Natural killer cell (primary cell): Measurements from ENCODE around the gene WTAP. TPM values are rescaled to one million over a fixed set of nuclear protein-coding genes. Genes with fewer than 3 reads are reported as not detected.
"Not testable (repeated sequence)": the region's sequence is repeated elsewhere in the genome, so short reads cannot be mapped to it uniquely, and the experiment has no call there.

Experiments
- ATAC-seq, 3 donors: fragments of 150-1000 bp in 2 of 3; fragments of 200-7000 bp in 1 of 3; cut with Tn5 transposase; 1 replicate in 1 of 3; 2 replicates in 2 of 3; pipeline ENCODE4 v1.10.0; 2021; ENCODE audit warnings: mild to moderate bottlenecking in 2 of 3, moderate library complexity in 2 of 3
- DNase-seq, 2 donors: peaks; one replicate each; pipeline versions ENCODE4 v3.0.0 to v3.0.0-alpha.2; 2013 to 2021; ENCODE audit warnings: mixed read lengths in 1 of 2
- H3K27ac ChIP-seq: one replicate; pipeline ENCODE4 v1.5.1; 2013; ENCODE audit warnings: mild to moderate bottlenecking, low read length
- H3K27me3 ChIP-seq: one replicate; pipeline ENCODE4 v1.6.1; 2013; ENCODE audit warnings: low read length; ENCODE audit not compliant: control insufficient read depth, insufficient read depth
- H3K36me3 ChIP-seq: one replicate; pipeline ENCODE4 v1.6.1; 2013; ENCODE audit warnings: low read length; ENCODE audit not compliant: control insufficient read depth, insufficient read depth
- H3K4me1 ChIP-seq: one replicate; pipeline ENCODE4 v1.6.1; 2013; ENCODE audit warnings: low read length; ENCODE audit not compliant: control insufficient read depth, insufficient read depth
- H3K4me3 ChIP-seq: one replicate; pipeline ENCODE4 v1.5.1; 2013; ENCODE audit warnings: low read length
- H3K9me3 ChIP-seq: one replicate; pipeline ENCODE4 v1.6.1; 2013; ENCODE audit warnings: low read length; ENCODE audit not compliant: control insufficient read depth, insufficient read depth
- H3K27ac Mint-ChIP-seq, 2 donors: one replicate each; pipeline ENCODE4 v1.8.0; 2022; ENCODE audit warnings: mild to moderate bottlenecking in 2 of 2, mixed read lengths in 2 of 2, moderate library complexity in 1 of 2
- H3K27me3 Mint-ChIP-seq, 2 donors: one replicate each; pipeline ENCODE4 v1.8.0; 2022; ENCODE audit warnings: low read depth in 2 of 2, mixed read lengths in 2 of 2
- H3K36me3 Mint-ChIP-seq: one replicate; pipeline ENCODE4 v1.8.0; 2022; ENCODE audit warnings: mixed read lengths
- H3K4me1 Mint-ChIP-seq, 2 donors: one replicate each; pipeline ENCODE4 v1.8.0; 2022; ENCODE audit warnings: mixed read lengths in 2 of 2
- H3K4me3 Mint-ChIP-seq: one replicate; pipeline ENCODE4 v1.8.0; 2022; ENCODE audit warnings: mild to moderate bottlenecking, moderate library complexity, mixed read lengths
- H3K9me3 Mint-ChIP-seq, 2 donors: one replicate each; pipeline ENCODE4 v1.8.0; 2022; ENCODE audit warnings: mixed read lengths in 2 of 2
- WGBS: methylation state at CpG from one replicate; pipeline ENCODE4 v1.1.7; 2013; ENCODE audit warnings: missing lambda C conversion rate; ENCODE audit not compliant: insufficient coverage; 5-methylcytosine and 5-hydroxymethylcytosine counted together
- intact Hi-C: fragments of 100-400 bp; cut with micrococcal nuclease; formaldehyde crosslinking; loops from one replicate; pipeline ENCODE4 v1.14.2; 2022
- total RNA-seq, 4 donors: library from RNA; stranded (reverse); fragments of 120-200 nt in 1 of 4; gene quantifications; one replicate each; pipeline versions ENCODE4 v1.2.3 to v1.2.4, GENCODE V29; 2013 to 2022
- TF ChIP-seq, protein P1 (sequence below): fragments of 200-600 bp; IDR thresholded peaks from one replicate; pipeline ENCODE4 v1.8.0; 2022; ENCODE audit warnings: antibody characterized with exemption

WTAP gene
- total RNA-seq, 3 donors from 2014 or later (not counting 1 experiment from before 2014, with no cell fraction given) = 141 to 167 (median 164) TPM

DNA sequence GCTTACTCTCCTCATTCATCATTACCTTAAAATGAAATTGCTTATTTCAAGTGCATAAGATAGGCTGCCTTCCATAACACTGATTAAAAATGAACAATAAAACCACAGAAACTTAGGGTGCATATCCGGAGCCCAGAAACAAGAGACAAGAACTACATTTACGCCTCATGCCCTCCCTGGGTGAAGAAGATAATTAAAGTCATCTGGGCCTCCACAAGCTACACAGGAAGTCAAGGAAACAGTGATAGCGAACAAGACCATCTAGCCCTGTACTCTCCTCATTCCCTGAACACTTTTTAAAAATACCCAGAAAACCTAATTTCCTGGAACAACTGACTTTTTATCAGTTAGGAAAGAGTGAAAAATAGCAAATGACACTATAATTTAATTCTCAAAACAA lies 40.6 kb upstream of the WTAP start:
- Mint-ChIP-seq H3K36me3 (no peaks in the 10 kb centered on the region), H3K27ac (no peak overlapping the region), H3K4me1 (peaks cover 7 to 17% of the 10 kb centered on the region in 2 donors), H3K9me3 (no peaks in the 10 kb centered on the region), H3K4me3 (no peak overlapping the region), H3K27me3 (no peaks in the 10 kb centered on the region)
- Histone ChIP-seq H3K27ac (no peak overlapping the region), H3K27me3 (no peaks in the 10 kb centered on the region), H3K4me3 (no peak overlapping the region), H3K4me1 (peaks cover 1% of the 10 kb centered on the region), H3K9me3 (no peaks in the 10 kb centered on the region), H3K36me3 (peaks cover 35% of the 10 kb centered on the region)
- ATAC-seq (no peak), DNase-seq (no peak)
- intact Hi-C loops = no loop called here
- WGBS = 59% methylated on average over 3 of the region's 3 CpGs
- TF ChIP-seq, protein P1, sequence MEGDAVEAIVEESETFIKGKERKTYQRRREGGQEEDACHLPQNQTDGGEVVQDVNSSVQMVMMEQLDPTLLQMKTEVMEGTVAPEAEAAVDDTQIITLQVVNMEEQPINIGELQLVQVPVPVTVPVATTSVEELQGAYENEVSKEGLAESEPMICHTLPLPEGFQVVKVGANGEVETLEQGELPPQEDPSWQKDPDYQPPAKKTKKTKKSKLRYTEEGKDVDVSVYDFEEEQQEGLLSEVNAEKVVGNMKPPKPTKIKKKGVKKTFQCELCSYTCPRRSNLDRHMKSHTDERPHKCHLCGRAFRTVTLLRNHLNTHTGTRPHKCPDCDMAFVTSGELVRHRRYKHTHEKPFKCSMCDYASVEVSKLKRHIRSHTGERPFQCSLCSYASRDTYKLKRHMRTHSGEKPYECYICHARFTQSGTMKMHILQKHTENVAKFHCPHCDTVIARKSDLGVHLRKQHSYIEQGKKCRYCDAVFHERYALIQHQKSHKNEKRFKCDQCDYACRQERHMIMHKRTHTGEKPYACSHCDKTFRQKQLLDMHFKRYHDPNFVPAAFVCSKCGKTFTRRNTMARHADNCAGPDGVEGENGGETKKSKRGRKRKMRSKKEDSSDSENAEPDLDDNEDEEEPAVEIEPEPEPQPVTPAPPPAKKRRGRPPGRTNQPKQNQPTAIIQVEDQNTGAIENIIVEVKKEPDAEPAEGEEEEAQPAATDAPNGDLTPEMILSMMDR = no peak

DNA sequence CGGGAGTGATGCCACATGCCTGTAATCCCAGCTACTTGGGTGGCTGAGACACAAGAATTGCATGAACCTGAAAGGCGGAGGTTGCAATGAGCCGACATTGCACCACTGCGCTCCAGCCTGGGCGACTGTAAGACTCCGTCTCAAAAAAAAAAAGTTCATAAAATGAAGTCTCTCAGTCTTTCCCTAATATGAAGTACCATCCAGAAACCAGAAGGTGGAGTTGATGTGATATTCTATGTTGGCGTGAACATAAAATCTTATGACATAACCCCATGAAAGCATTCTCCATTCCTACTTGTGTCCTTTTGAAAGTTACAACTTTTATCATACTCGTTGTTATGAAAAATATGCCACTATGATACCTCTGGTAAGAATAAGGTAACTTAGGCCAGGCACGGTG lies 40.0 kb upstream of the WTAP start:
- 96% methylated on average over 7 of the region's 9 CpGs for WGBS
- Histone ChIP-seq H3K36me3 (peaks cover 31% of the 10 kb centered on the region), H3K27me3 (no peaks in the 10 kb centered on the region), H3K4me1 (peaks cover 8% of the 10 kb centered on the region), H3K9me3 (no peaks in the 10 kb centered on the region), H3K4me3 (no peak overlapping the region), H3K27ac (no peak overlapping the region)
- H3K4me1 Mint-ChIP-seq = peaks cover 13 to 23% of the 10 kb centered on the region in 2 donors
- no peaks in the 10 kb centered on the region for H3K27me3 Mint-ChIP-seq
- H3K27ac Mint-ChIP-seq = no peak overlapping the region
- no peak for ATAC-seq
- no peaks in the 10 kb centered on the region for H3K9me3 Mint-ChIP-seq
- intact Hi-C loops = no loop called here
- TF ChIP-seq, protein P1 = no peak
- no peak for DNase-seq
- H3K4me3 Mint-ChIP-seq = no peak overlapping the region
- no peaks in the 10 kb centered on the region for H3K36me3 Mint-ChIP-seq

DNA sequence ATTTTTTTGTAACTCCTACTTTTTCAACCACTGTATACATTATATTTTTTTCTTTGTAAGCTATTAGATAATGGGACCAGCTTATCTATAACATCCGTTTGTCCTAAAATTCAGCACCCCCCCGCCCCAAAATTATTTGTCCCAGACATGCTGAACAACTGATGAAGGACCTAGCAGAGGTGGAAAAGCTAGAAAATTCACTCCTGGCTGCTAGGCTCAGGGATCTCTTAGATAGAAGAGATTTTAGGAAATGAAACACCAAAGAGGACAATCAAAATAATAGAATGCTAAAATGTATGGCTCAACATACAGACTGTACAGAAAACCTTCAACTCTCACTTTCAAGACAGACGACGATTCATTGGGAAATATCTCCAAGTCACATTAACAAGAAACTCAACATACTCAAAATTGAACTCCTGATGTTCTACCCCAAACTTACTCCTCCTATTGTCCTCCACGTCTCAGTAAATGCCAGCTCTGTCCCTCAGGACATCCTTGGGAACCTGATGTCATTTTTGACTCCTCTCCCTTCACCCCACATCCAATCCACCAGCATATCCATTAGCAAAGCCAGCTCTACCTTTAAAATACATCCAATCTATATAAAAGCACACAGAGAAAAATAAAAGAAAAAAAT lies 38.9 kb upstream of the WTAP start:
- Histone ChIP-seq H3K4me3 (no peak overlapping the region), H3K27me3 (no peaks in the 10 kb centered on the region), H3K36me3 (peaks cover 30% of the 10 kb centered on the region), H3K27ac (no peak overlapping the region), H3K4me1 (peaks cover 11% of the 10 kb centered on the region), H3K9me3 (no peaks in the 10 kb centered on the region)
- Mint-ChIP-seq H3K9me3 (no peaks in the 10 kb centered on the region), H3K27me3 (no peaks in the 10 kb centered on the region), H3K4me3 (no peak overlapping the region), H3K27ac (no peak overlapping the region), H3K36me3 (no peaks in the 10 kb centered on the region), H3K4me1 (peaks cover 15 to 25% of the 10 kb centered on the region in 2 donors)
- DNase-seq (no peak), ATAC-seq (no peak)
- TF ChIP-seq, protein P1 = no peak
- intact Hi-C loops = no loop called here
- WGBS = 88% methylated on average over 5 of the region's 5 CpGs

DNA sequence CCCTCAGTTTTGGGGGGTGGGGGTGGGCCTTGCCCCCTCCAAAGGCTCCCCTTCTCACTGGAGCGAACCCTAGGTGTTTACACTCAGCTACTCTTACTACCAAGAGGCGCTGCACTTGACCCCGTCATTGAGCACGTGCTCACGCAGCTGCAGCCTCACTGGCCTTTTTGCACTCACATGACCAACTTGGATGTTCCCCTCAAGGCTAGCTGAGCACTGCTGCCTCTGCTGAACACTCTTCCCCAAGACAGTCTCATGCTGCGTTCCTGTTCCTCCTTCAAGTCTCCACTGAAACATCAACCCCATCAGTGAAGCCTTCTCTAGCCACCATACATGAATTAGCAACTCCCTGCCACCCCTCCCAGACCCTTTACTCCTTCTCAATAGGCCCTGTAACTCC lies 38.3 kb upstream of the WTAP start:
- peaks cover 17% of the 10 kb centered on the region for H3K4me1 ChIP-seq
- H3K4me3 ChIP-seq = no peak overlapping the region
- Mint-ChIP-seq H3K9me3 (no peaks in the 10 kb centered on the region), H3K27me3 (no peaks in the 10 kb centered on the region), H3K27ac (no peak overlapping the region), H3K4me3 (no peak overlapping the region), H3K36me3 (no peaks in the 10 kb centered on the region), H3K4me1 (peaks cover 20 to 31% of the 10 kb centered on the region in 2 donors)
- intact Hi-C loops = no loop called here
- ATAC-seq (no peak), DNase-seq (no peak)
- no peaks in the 10 kb centered on the region for H3K9me3 ChIP-seq
- TF ChIP-seq, protein P1 = no peak
- H3K36me3 ChIP-seq = peaks cover 24% of the 10 kb centered on the region
- H3K27ac ChIP-seq = no peak overlapping the region
- WGBS = 80% methylated on average over 6 of the region's 6 CpGs
- no peaks in the 10 kb centered on the region for H3K27me3 ChIP-seq

DNA sequence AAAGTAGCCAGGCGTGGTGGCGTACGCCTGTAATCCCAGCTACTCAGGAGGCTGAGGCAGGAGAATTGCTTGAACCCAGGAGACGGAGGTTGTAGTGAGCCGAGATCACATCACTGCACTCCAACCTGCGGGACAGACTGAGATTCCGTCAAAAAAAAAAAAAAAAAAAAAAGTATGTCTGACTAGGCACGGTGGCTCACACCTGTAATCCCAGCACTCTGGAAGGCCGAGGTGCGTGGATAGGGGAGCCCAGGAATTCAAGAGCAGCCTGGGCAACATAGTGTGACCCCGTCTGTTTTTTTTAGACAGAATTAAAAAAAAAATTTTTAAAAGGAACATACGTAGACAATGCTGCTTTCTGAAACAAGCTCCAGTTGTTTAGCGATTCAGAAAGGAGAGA lies 37.2 kb upstream of the WTAP start:
- H3K9me3 ChIP-seq, H3K4me3 ChIP-seq, H3K27ac ChIP-seq, H3K27me3 Mint-ChIP-seq, H3K36me3 Mint-ChIP-seq, H3K9me3 Mint-ChIP-seq, H3K27me3 ChIP-seq, DNase-seq, H3K27ac Mint-ChIP-seq, ATAC-seq, H3K4me3 Mint-ChIP-seq: not testable (repeated sequence)
- intact Hi-C loops = loop anchor here (10.0 kb wide), 2 partner anchors 165 to 285 kb away; no protein-coding TSS in a partner anchor
- 97% methylated on average over 13 of the region's 13 CpGs for WGBS
- H3K36me3 ChIP-seq = peaks cover 19% of the 10 kb centered on the region
- H3K4me1 ChIP-seq = peaks cover 26% of the 10 kb centered on the region
- peaks cover 32 to 36% of the 10 kb centered on the region in 2 donors for H3K4me1 Mint-ChIP-seq
